Tibial artery (tissue), 4 donors: ENCODE results near the gene TMEM191C.

Source experiments
- DNase-seq, 2 donors: peaks; one replicate each; pipeline ENCODE4 v3.0.0-alpha.2; 2019
- H3K27ac ChIP-seq, 2 donors: fragments of 200-600 bp; sonication (generic) in 1 of 2; 1 replicate in 1 of 2; 2 replicates in 1 of 2; pipeline ENCODE4 v1.5.1; 2018 to 2019; ENCODE audit warnings: mild to moderate bottlenecking in 1 of 2
- H3K27me3 ChIP-seq, 2 donors: fragments of 200-600 bp; sonication (generic) in 1 of 2; one replicate each; pipeline versions ENCODE4 v1.5.1 to v1.6.0; 2016 to 2019
- H3K36me3 ChIP-seq, 3 donors: fragments of 200-600 bp; sonication (generic) in 2 of 3; one replicate each; pipeline ENCODE4 v1.5.1; 2016 to 2019; ENCODE audit warnings: mild to moderate bottlenecking in 2 of 3
- H3K4me1 ChIP-seq, 4 donors: fragments of 200-600 bp; sonication (generic) in 2 of 4; 1 replicate in 3 of 4; 2 replicates in 1 of 4; pipeline ENCODE4 v1.5.1; 2016 to 2019
- H3K4me3 ChIP-seq, 2 donors: fragments of 200-600 bp; sonication (generic) in 1 of 2; 1 replicate in 1 of 2; 2 replicates in 1 of 2; pipeline ENCODE4 v1.5.1; 2018 to 2019; ENCODE audit warnings: mild to moderate bottlenecking in 2 of 2
- H3K9me3 ChIP-seq, 3 donors: fragments of 200-600 bp; sonication (generic) in 1 of 3; one replicate each; pipeline ENCODE4 v1.5.1; 2016 to 2019
- intact Hi-C: fragments of 100-400 bp; cut with DNase I; formaldehyde crosslinking; loops from one replicate; pipeline ENCODE4 v1.15.0; 2023; ENCODE audit warnings: low total_unique reads
- TF ChIP-seq, protein P1 (sequence below), 2 experiments: fragments of 200-600 bp in 1 of 2; fragments of 450-650 bp in 1 of 2; IDR thresholded peaks; one replicate each; pipeline ENCODE4 v1.5.1; 2017 to 2019; ENCODE audit warnings: antibody characterized with exemption in 2 of 2, mild to moderate bottlenecking in 1 of 2, moderate library complexity in 1 of 2

TMEM191C gene

DNA sequence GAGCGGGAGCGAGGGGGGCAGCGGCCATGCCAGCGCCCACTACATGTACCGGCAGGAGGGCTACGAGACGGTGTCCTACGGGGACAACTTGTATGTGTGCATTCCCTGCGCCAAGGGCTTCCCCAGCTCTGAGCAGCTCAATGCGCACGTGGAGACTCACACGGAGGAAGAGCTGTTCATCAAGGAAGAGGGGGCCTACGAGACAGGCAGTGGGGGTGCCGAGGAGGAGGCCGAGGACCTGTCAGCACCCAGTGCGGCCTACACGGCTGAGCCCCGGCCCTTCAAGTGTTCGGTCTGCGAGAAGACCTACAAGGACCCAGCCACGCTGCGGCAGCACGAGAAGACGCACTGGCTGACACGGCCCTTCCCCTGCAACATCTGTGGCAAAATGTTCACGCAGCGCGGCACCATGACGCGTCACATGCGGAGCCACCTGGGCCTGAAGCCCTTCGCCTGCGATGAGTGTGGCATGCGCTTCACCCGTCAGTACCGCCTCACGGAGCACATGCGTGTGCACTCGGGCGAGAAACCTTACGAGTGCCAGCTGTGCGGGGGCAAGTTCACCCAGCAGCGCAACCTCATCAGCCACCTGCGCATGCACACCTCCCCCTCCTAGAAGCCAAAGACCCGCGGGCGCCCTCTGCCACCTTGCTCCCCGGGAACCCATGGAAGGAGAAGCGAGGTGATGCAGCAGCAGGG is 20.9 kb upstream of the TMEM191C start:
- TF ChIP-seq, protein P1, sequence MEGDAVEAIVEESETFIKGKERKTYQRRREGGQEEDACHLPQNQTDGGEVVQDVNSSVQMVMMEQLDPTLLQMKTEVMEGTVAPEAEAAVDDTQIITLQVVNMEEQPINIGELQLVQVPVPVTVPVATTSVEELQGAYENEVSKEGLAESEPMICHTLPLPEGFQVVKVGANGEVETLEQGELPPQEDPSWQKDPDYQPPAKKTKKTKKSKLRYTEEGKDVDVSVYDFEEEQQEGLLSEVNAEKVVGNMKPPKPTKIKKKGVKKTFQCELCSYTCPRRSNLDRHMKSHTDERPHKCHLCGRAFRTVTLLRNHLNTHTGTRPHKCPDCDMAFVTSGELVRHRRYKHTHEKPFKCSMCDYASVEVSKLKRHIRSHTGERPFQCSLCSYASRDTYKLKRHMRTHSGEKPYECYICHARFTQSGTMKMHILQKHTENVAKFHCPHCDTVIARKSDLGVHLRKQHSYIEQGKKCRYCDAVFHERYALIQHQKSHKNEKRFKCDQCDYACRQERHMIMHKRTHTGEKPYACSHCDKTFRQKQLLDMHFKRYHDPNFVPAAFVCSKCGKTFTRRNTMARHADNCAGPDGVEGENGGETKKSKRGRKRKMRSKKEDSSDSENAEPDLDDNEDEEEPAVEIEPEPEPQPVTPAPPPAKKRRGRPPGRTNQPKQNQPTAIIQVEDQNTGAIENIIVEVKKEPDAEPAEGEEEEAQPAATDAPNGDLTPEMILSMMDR (IDR thresholded peaks at IDR 0.05), result no peak
- Histone ChIP-seq H3K4me3 (no peak overlapping the region), H3K4me1 (no peaks in the 10 kb centered on the region), H3K36me3 (peaks cover 0 to 61% (median 26%) of the 10 kb centered on the region in 3 donors), H3K27me3 (no peaks in the 10 kb centered on the region), H3K9me3 (no peaks in the 10 kb centered on the region), H3K27ac (no peak overlapping the region)
- intact Hi-C loops, result no loop called here
- DNase-seq, result peak in 1 of 2 donors; percentile 54

DNA sequence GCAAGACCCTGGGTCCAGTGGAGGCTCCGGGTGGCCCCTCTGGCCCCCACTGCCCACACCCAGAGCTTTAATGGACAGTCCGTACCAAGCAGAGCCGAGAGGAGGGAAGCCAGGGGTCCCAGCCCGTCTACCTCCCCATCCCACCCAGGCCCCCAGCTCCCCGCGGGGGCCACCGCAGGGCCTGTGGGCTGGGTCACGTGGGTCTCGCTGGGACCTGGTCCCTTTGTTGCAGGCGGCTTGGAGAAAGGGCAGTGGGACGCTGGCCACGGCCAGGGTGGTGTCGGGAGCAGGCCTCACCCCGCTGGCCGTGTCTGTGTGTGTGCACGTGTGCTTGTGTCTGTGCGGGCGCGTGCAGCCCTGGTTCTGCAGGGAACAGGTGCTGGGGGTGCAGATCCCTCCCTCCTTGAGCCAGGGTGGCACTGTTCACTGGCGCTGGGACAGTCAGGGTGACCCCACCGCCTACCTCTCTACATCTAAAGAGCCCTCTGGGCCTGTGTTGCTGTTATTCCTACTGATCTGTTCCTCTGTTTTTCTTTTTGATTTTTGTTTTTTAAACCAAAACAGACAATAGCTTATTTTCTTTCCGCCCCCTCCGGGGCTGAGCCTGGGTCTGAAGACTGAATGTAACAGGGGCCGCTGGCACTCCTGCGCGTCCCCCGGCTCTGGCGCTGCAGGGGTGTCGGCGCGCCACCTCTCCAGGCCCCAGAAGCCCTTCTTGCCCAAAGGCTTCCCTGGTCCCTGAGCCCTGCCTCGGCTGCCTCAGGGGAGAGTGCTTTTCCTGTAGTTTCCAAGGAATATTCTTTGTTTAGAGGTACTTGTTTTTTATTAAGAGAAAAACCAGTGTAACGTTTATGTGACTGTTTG is 20.1 kb upstream of the TMEM191C start:
- Histone ChIP-seq H3K27me3 (no peaks in the 10 kb centered on the region), H3K4me3 (no peak overlapping the region), H3K27ac (no peak overlapping the region), H3K9me3 (no peaks in the 10 kb centered on the region), H3K4me1 (no peaks in the 10 kb centered on the region), H3K36me3 (peaks cover 0 to 61% (median 26%) of the 10 kb centered on the region in 3 donors)
- intact Hi-C loops, result no loop called here
- TF ChIP-seq, protein P1 (IDR thresholded peaks at IDR 0.05), result no peak
- DNase-seq, result peak in 1 of 2 donors; percentile 32

DNA sequence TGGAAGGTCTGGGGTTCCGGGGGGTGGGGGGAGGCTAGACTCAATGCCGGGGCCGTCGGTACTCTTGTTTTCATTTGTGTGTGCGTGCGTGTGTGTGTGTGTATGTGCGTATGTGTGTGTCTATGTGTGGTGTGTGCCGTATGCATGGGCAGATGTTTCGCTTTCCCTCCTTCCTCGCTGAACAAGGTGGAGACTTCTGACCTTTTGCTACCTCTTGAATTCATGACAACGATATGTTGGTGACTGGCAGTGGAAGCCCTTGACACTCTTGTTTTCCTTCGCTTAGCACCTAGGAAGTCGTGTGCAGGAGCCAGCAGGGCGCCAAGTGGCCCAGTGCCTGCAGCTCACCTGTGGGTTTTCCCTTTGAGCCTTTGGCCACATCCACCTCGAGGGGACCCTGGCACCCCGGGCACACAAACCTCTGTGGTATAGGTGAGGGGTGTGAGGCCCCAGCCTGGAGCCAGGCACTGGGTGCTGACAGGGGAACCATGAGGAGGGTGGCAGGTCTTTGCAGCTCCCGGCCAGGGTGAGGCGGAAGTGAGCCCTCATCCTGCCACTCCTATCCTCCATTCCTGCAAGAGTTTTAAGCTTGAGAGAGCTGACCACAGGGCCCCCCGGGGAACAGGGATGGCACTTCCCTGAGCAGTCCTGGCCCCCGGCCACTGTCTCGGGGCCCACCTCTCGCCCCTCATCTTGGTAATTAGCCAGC is 19.3 kb upstream of the TMEM191C start:
- intact Hi-C loops, result no loop called here
- peak in 1 of 2 donors; percentile 61 for DNase-seq
- peaks cover 0 to 60% (median 26%) of the 10 kb centered on the region in 3 donors for H3K36me3 ChIP-seq
- H3K4me3 ChIP-seq, result no peak overlapping the region
- TF ChIP-seq, protein P1 (IDR thresholded peaks at IDR 0.05), result no peak
- H3K27me3 ChIP-seq, result no peaks in the 10 kb centered on the region
- H3K4me1 ChIP-seq, result no peaks in the 10 kb centered on the region
- H3K27ac ChIP-seq, result no peak overlapping the region
- no peaks in the 10 kb centered on the region for H3K9me3 ChIP-seq

DNA sequence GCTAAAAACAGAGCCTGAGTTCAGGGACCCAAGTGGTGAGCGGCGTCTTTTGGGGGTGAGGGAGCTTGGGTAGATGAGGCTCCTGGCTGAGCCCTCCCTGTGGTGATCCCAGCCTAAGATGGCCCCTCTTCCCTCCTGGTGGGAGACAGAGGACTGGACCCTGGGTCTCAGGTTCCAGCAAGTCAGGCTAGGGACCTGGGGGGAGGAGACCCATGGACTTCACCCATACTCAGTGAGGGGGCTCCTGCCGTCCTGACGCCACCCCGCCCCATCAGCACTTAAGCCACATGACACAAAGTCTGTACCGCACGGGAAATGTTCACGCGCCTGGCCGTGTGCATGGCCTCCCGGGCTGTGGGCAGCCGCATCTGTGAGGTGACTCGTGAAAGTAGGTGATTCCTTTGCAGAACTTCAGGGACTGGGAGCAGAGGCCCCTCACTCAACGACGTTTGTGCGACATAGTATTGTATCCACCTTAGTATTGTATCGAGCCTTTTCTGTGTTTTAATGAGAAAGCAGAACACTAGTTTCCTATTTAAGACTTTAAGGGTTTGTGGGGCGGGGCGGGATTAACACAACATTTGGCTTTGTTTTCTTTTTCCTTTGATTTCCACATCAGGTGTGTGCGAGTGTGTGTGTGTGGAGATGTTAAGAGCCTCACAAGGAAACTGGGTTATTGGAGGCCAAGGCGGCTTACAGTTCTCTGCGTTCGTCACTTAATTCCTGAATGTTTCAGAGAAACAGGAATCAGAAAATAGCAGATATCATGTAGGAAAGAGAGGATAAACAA is 18.4 kb upstream of the TMEM191C start:
- H3K4me1 ChIP-seq, result no peaks in the 10 kb centered on the region
- no peaks in the 10 kb centered on the region for H3K27me3 ChIP-seq
- no peak overlapping the region for H3K4me3 ChIP-seq
- DNase-seq, result peak in 1 of 2 donors; percentile 25
- H3K27ac ChIP-seq, result no peak overlapping the region
- TF ChIP-seq, protein P1 (IDR thresholded peaks at IDR 0.05), result no peak
- H3K9me3 ChIP-seq, result no peaks in the 10 kb centered on the region
- peaks cover 0 to 50% (median 26%) of the 10 kb centered on the region in 3 donors for H3K36me3 ChIP-seq
- intact Hi-C loops, result no loop called here
